Stomach (tissue), 9 donors: ENCODE measurements around the gene SLC12A3. TPM values are rescaled to one million over a fixed set of nuclear protein-coding genes. Genes with fewer than 3 reads are reported as not detected.

ENCODE experiments used
- DNase-seq, 2 donors: peaks; one replicate each; pipeline versions ENCODE4 v3.0.0 to v3.0.0-alpha.2; 2013 to 2019
- H3K27ac ChIP-seq, 5 donors: fragments of 200-600 bp in 4 of 5; sonication (generic) in 4 of 5; one replicate each; pipeline ENCODE4 v1.5.1; 2013 to 2019; ENCODE audit warnings: mild to moderate bottlenecking in 1 of 5, moderate library complexity in 1 of 5
- H3K27me3 ChIP-seq, 3 donors: fragments of 200-600 bp; sonication (generic); one replicate each; pipeline ENCODE4 v1.5.1; 2017 to 2019; ENCODE audit warnings: mixed run types in 1 of 3
- H3K36me3 ChIP-seq, 4 donors: fragments of 200-600 bp; sonication (generic); 1 replicate in 3 of 4; 2 replicates in 1 of 4; pipeline ENCODE4 v1.5.1; 2016 to 2019
- H3K4me1 ChIP-seq, 4 donors: fragments of 200-600 bp; sonication (generic); one replicate each; pipeline ENCODE4 v1.5.1; 2016 to 2019
- H3K4me3 ChIP-seq, 4 donors: fragments of 200-600 bp; sonication (generic) in 3 of 4; one replicate each; pipeline ENCODE4 v1.5.1; 2016 to 2019; ENCODE audit warnings: mild to moderate bottlenecking in 1 of 4
- H3K9me3 ChIP-seq, 4 donors: fragments of 200-600 bp; sonication (generic); one replicate each; pipeline ENCODE4 v1.5.1; 2016 to 2019
- CTCF ChIP-seq, 7 experiments: fragments of 450-650 bp in 4 of 7; fragments of 200-600 bp in 3 of 7; sonication (generic) in 3 of 7; IDR thresholded peaks; one replicate each; pipeline ENCODE4 v1.5.1; 2016 to 2019; ENCODE audit warnings: antibody characterized with exemption in 7 of 7, control low read depth in 2 of 7, mild to moderate bottlenecking in 1 of 7
- EP300 ChIP-seq: sonication (generic); formaldehyde crosslinking; IDR thresholded peaks from one replicate; pipeline ENCODE4 v1.6.1; 2017; ENCODE audit warnings: antibody characterized with exemption
- POLR2A ChIP-seq, 4 donors: fragments of 450-650 bp; IDR thresholded peaks; one replicate each; pipeline ENCODE4 v1.6.1; 2016; ENCODE audit warnings: antibody characterized with exemption in 4 of 4, control low read depth in 2 of 4, mild to moderate bottlenecking in 1 of 4, moderate library complexity in 1 of 4
- POLR2AphosphoS5 ChIP-seq, 3 donors: sonication (generic); formaldehyde crosslinking; IDR thresholded peaks; one replicate each; pipeline ENCODE4 v1.6.1; 2016; ENCODE audit warnings: antibody characterized with exemption in 3 of 3
- WGBS, 5 donors: extraction: QIAGEN DNeasy Blood & Tissue Kit in 3 of 5; methylation state at CpG; one replicate each; pipeline versions ENCODE4 v1.1.5 to v1.1.7; 2013 to 2018; 5-methylcytosine and 5-hydroxymethylcytosine counted together
- intact Hi-C: fragments of 100-400 bp; cut with DNase I; formaldehyde crosslinking; loops from one replicate; pipeline ENCODE4 v1.15.1; 2023; ENCODE audit warnings: low total_unique reads
- polyA plus RNA-seq, 3 donors: library from polyadenylated mRNA; stranded (reverse); fragments of 200-250 nt; gene quantifications; one replicate each; pipeline ENCODE4 v1.2.3, GENCODE V29; 2013
- total RNA-seq, 5 donors: library from RNA; depleted of rRNA; stranded (reverse); fragments of >200 nt; gene quantifications; one replicate each; pipeline versions ENCODE4 v1.1.0 to v1.2.3, GENCODE V29; 2014 to 2016
- donor health status: healthy with polysubstance abuse.
- donor health status: Bipolar disorder and iron deficiency.
- donor health status: healthy.

Gene SLC12A3
- total and polyA plus RNA-seq, 8 donors, result 0.10 to 0.12 TPM; not detected in 6

GRCh38 chr16:56946767-56947603 lies 82.0 kb downstream of the SLC12A3 start:
- 73 to 80% (median 77%) methylated on average over 10 of the region's 10 CpGs for WGBS, 5 donors

GRCh38 chr16:56947604-56947995 lies 82.6 kb downstream of the SLC12A3 start:
- 62 to 89% (median 68%) methylated on average over 2 of the region's 2 CpGs for WGBS, 5 donors

More at GRCh38 chr16:56946767-56947603, 82.0 kb downstream of the SLC12A3 start:
- no peaks in the 10 kb centered on the region for H3K9me3 ChIP-seq
- TF ChIP-seq POLR2A (IDR thresholded peaks at IDR 0.05), result no peak
- TF ChIP-seq EP300, result no peak
- TF ChIP-seq POLR2AphosphoS5 (IDR thresholded peaks at IDR 0.05), result no peak
- TF ChIP-seq CTCF (IDR thresholded peaks at IDR 0.05), result no peak
- no peak for DNase-seq
- intact Hi-C loops, result no loop called here
- H3K27me3 ChIP-seq, result no peaks in the 10 kb centered on the region
- H3K4me1 ChIP-seq, result peaks cover 8 to 59% (median 19%) of the 10 kb centered on the region in 4 donors
- H3K36me3 ChIP-seq, result peaks cover 36 to 61% (median 53%) of the 10 kb centered on the region in 4 donors
- peak overlapping the region in 3 of 5 donors; percentile 36 to 49 (median 39) for H3K27ac ChIP-seq
- no peak overlapping the region for H3K4me3 ChIP-seq

DNA sequence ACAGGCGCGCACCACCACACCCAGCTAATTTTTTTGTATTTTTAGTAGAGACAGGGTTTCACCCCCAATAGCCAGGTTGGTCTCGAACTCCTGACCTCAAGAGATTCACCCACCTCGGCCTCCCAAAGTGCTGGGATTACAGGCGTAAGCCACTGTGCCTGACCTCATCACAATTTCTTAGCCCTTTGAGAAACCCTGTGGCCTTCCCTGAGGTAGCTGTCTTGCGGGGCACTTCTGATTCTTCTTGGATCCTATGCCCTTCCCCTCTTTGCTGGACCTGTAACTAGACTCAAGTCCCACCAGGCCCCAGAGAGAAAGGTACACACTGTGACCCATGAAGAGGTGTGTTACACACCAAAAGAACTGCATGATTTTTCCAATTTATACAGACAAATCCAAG lies 83.2 kb downstream of the SLC12A3 start:
- no peak for DNase-seq
- Histone ChIP-seq H3K4me1 (peaks cover 4 to 49% (median 15%) of the 10 kb centered on the region in 4 donors), H3K4me3 (no peak overlapping the region), H3K27me3 (no peaks in the 10 kb centered on the region), H3K36me3 (peaks cover 23 to 49% (median 41%) of the 10 kb centered on the region in 4 donors), H3K27ac (no peak overlapping the region), H3K9me3 (no peaks in the 10 kb centered on the region)
- TF ChIP-seq CTCF (IDR thresholded peaks at IDR 0.05) (no peak), POLR2A (IDR thresholded peaks at IDR 0.05) (no peak), EP300 (no peak), POLR2AphosphoS5 (IDR thresholded peaks at IDR 0.05) (no peak)
- 88 to 98% (median 92%) methylated on average over 6 of the region's 6 CpGs for WGBS, 5 donors
- intact Hi-C loops, result no loop called here

More at GRCh38 chr16:56947604-56947995, 82.6 kb downstream of the SLC12A3 start:
- intact Hi-C loops, result no loop called here
- H3K36me3 ChIP-seq, result peaks cover 29 to 55% (median 47%) of the 10 kb centered on the region in 4 donors
- H3K9me3 ChIP-seq, result no peaks in the 10 kb centered on the region
- H3K4me3 ChIP-seq, result no peak overlapping the region
- H3K27ac ChIP-seq, result peak overlapping the region in 2 of 5 donors; percentile 24 to 49
- no peaks in the 10 kb centered on the region for H3K27me3 ChIP-seq
- H3K4me1 ChIP-seq, result peaks cover 8 to 55% (median 19%) of the 10 kb centered on the region in 4 donors
- DNase-seq, result no peak
- TF ChIP-seq POLR2A (IDR thresholded peaks at IDR 0.05) (no peak), EP300 (no peak), CTCF (IDR thresholded peaks at IDR 0.05) (no peak), POLR2AphosphoS5 (IDR thresholded peaks at IDR 0.05) (no peak)

DNA sequence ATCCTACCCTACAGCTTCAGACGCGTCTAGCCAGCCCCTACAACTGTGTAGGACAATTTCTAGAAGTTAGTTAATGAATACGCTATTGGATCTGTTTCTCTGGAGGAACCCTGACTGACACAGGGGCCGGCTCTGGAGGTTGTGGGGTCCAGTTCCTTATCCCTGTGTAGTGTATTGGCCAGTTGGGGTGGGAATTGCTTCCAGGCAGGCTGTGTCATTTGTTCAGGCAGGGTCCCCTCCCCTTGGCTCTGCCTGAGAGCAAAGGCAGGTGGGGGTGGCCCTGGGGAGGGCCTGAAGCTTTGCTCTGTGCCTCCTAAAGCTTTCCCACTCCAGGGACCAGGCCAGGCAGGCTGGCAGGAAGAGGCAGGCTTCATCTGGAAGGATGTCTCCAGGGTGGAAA lies 85.0 kb downstream of the SLC12A3 start:
- Histone ChIP-seq H3K27me3 (no peaks in the 10 kb centered on the region), H3K36me3 (peaks cover 5 to 31% (median 23%) of the 10 kb centered on the region in 4 donors), H3K4me3 (no peak overlapping the region), H3K4me1 (peaks cover 0 to 31% (median 6%) of the 10 kb centered on the region in 4 donors), H3K9me3 (no peaks in the 10 kb centered on the region), H3K27ac (no peak overlapping the region)
- DNase-seq, result no peak
- intact Hi-C loops, result loop anchor here (5.0 kb wide), 1 partner anchor 83 kb away; the partner anchor contains the start of gene SLC12A3
- TF ChIP-seq EP300 (no peak), CTCF (IDR thresholded peaks at IDR 0.05) (no peak), POLR2A (IDR thresholded peaks at IDR 0.05) (no peak), POLR2AphosphoS5 (IDR thresholded peaks at IDR 0.05) (no peak)
- WGBS, 5 donors, result 68 to 81% (median 72%) methylated on average over 4 of the region's 4 CpGs
